ENCODE results near the gene GCN1. TPM values are rescaled to one million over a fixed set of nuclear protein-coding genes. Genes with fewer than 3 reads are reported as not detected.

GCN1 gene
- total and polyA plus RNA-seq, 12 donors: 9.7 to 41.3 (median 34.0) TPM

DNA sequence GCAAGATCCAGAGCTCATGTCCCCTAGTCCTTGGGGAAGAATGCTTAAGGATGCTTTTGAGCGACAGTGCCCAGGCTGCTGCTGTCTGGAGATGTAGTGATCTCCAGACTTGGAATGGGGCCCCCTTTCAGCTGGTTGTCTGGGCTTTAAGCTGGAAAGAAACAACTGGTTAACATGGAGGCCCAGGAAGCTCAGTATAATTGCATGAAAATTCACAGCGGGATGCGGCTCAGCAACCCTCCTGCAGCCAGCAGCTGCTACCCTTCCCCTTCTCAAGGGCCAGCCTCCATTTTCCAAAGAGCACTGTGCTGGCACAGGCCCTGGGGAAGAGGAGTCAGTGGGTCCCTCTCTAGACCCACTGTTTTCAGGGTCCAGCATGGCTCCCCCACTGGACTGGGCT lies 104.3 kb downstream of the GCN1 start:
- intact Hi-C loops (cut with DNase I): no loop called here
- no peaks in the 10 kb centered on the region for H3K27me3 ChIP-seq
- 82 to 90% methylated on average over 3 of the region's 3 CpGs for WGBS, 2 donors
- peaks cover 0 to 43% (median 0%) of the 10 kb centered on the region in 9 donors for H3K36me3 ChIP-seq
- DNase-seq: no peak
- H3K4me1 ChIP-seq: peaks cover 2 to 21% (median 13%) of the 10 kb centered on the region in 9 donors
- ATAC-seq: no peak
- TF ChIP-seq, protein P1, sequence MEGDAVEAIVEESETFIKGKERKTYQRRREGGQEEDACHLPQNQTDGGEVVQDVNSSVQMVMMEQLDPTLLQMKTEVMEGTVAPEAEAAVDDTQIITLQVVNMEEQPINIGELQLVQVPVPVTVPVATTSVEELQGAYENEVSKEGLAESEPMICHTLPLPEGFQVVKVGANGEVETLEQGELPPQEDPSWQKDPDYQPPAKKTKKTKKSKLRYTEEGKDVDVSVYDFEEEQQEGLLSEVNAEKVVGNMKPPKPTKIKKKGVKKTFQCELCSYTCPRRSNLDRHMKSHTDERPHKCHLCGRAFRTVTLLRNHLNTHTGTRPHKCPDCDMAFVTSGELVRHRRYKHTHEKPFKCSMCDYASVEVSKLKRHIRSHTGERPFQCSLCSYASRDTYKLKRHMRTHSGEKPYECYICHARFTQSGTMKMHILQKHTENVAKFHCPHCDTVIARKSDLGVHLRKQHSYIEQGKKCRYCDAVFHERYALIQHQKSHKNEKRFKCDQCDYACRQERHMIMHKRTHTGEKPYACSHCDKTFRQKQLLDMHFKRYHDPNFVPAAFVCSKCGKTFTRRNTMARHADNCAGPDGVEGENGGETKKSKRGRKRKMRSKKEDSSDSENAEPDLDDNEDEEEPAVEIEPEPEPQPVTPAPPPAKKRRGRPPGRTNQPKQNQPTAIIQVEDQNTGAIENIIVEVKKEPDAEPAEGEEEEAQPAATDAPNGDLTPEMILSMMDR (IDR thresholded peaks at IDR 0.05): no peak
- no peaks in the 10 kb centered on the region for H3K9me3 ChIP-seq
- no peak overlapping the region for H3K4me3 ChIP-seq
- H3K27ac ChIP-seq: no peak overlapping the region

DNA sequence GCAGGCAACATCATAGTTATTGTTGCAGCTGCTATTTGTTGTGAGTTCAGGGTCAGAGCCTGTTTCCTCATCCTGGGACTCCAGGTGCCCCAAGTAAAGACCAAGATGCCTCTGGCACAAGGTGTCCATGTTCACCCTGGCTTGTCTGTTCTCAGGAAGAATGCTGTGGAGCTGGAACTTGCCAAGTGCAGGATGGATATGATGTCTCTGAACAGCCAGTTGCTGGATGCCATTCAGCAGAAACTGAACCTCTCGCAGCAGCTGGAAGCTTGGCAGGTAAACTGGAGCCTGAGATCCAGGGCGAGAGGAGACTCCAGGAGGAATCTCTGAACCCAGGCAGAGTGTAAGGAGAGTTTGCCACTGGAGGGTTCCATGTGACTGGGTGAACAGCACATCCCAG lies 104.7 kb downstream of the GCN1 start:
- peaks cover 2 to 21% (median 13%) of the 10 kb centered on the region in 9 donors for H3K4me1 ChIP-seq
- H3K27me3 ChIP-seq: no peaks in the 10 kb centered on the region
- ATAC-seq: no peak
- H3K9me3 ChIP-seq: no peaks in the 10 kb centered on the region
- 78% methylated on average over 2 of the region's 2 CpGs for WGBS, 2 donors
- DNase-seq: no peak
- peaks cover 0 to 38% (median 0%) of the 10 kb centered on the region in 9 donors for H3K36me3 ChIP-seq
- H3K27ac ChIP-seq: no peak overlapping the region
- intact Hi-C loops (cut with DNase I): loop anchor here in 1 of 10 donors (5.0 kb wide), 1 partner anchor 102 kb away; the partner anchor contains the start of gene BICDL1
- no peak overlapping the region for H3K4me3 ChIP-seq
- TF ChIP-seq, protein P1 (IDR thresholded peaks at IDR 0.05): no peak

- no peaks in the 10 kb centered on the region for H3K9me3 ChIP-seq
- TF ChIP-seq, protein P1 (IDR thresholded peaks at IDR 0.05): no peak
- 32 to 34% methylated on average over 8 of the region's 8 CpGs for WGBS, 2 donors
- ATAC-seq (no peak), DNase-seq (no peak)
- peaks cover 0 to 32% (median 0%) of the 10 kb centered on the region in 9 donors for H3K36me3 ChIP-seq
- H3K4me1 ChIP-seq: peaks cover 2 to 21% (median 13%) of the 10 kb centered on the region in 9 donors
- no peak overlapping the region for H3K27ac ChIP-seq
- intact Hi-C loops (cut with DNase I): loop anchor here in 1 of 10 donors (5.0 kb wide), 1 partner anchor 102 kb away; the partner anchor contains the start of gene BICDL1
- no peaks in the 10 kb centered on the region for H3K27me3 ChIP-seq
- no peak overlapping the region for H3K4me3 ChIP-seq
These were observed 105.4 kb downstream of the GCN1 start for GRCh38 chr12:120089105-120089504.

- peak overlapping the region in 9 of 10 donors; percentile 29 to 59 (median 51) for H3K4me3 ChIP-seq
- no peaks in the 10 kb centered on the region for H3K9me3 ChIP-seq
- peak; percentile 97 to 99 (median 98) for ATAC-seq
- peaks cover 0 to 12% (median 0%) of the 10 kb centered on the region in 9 donors for H3K36me3 ChIP-seq
- H3K4me1 ChIP-seq: peaks cover 2 to 18% (median 13%) of the 10 kb centered on the region in 9 donors
- H3K27ac ChIP-seq: peak overlapping the region; percentile 27 to 78 (median 74)
- DNase-seq: peak; percentile 97 to 98
- whole genome bisulfite sequencing, 2 donors: 0 to 1% methylated on average over 55 of the region's 55 CpGs
- TF ChIP-seq, protein P1 (IDR thresholded peaks at IDR 0.05): peak; percentile 94 to 99 (median 98)
- intact Hi-C loops (cut with DNase I): loop anchor here in 1 of 10 donors (2.0 to 5.0 kb wide), 2 partner anchors 30 to 100 kb away; partner anchors contain the start of genes BICDL1 and RAB35
- no peaks in the 10 kb centered on the region for H3K27me3 ChIP-seq
These were observed 107.5 kb downstream of the GCN1 start for GRCh38 chr12:120086801-120087621.

Measured in heart right ventricle (tissue), 16 donors.